ENCODE data around the gene HYAL1.

DNA sequence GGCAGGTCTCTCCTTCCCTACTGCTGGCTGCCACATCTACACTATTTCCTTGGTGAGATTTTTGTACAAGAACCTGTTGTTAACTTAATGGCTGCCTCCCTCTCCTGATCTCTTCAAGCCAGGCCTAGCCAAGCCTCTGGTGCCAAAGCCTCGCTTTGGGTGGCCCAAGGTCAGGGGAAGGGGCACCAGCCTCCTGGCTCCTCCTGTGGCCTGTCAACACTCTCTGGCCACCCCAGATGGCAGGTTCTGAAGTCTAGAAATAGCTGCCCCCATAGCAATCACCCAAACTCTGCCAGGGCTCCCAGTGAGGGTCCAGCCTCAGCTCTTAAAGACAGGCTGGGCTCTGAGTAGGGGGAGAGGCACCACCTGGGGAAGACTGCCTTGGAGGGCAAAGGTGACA is 16.1 kb downstream of the HYAL1 start:
- TF ChIP-seq, protein P1, sequence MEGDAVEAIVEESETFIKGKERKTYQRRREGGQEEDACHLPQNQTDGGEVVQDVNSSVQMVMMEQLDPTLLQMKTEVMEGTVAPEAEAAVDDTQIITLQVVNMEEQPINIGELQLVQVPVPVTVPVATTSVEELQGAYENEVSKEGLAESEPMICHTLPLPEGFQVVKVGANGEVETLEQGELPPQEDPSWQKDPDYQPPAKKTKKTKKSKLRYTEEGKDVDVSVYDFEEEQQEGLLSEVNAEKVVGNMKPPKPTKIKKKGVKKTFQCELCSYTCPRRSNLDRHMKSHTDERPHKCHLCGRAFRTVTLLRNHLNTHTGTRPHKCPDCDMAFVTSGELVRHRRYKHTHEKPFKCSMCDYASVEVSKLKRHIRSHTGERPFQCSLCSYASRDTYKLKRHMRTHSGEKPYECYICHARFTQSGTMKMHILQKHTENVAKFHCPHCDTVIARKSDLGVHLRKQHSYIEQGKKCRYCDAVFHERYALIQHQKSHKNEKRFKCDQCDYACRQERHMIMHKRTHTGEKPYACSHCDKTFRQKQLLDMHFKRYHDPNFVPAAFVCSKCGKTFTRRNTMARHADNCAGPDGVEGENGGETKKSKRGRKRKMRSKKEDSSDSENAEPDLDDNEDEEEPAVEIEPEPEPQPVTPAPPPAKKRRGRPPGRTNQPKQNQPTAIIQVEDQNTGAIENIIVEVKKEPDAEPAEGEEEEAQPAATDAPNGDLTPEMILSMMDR (IDR thresholded peaks at IDR 0.05): no peak
- TF ChIP-seq POLR2A (IDR thresholded peaks at IDR 0.05) (no peak), EP300 (IDR thresholded peaks at IDR 0.05) (no peak), POLR2AphosphoS5 (IDR thresholded peaks at IDR 0.05) (no peak)
